Measurements from ENCODE around the gene HSPA4L.

DNA sequence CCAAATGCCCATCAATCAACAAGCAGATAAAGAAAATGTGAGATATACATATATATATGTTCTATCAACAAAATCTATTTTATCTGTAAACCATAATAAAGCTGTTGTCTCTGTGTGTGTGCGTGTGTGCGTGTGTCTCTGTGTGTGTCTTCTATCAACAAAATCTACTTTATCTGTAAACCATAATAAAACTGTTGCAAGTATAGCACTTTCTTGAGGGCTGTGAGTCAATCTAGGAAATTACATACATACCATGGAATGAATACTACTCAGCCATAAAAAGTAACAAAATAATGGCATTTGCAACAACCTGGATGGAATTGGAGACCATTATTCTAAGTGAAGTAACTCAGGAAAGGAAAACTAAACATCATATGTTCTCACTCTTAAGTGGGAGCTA, 86.1 kb downstream of the HSPA4L start:
- TF ChIP-seq MAZ (IDR thresholded peaks at IDR 0.05; ENCODE audit: borderline replicate concordance, low read depth, low read length) (no peak), CTCF (conservative IDR thresholded peaks at IDR 0.05; ENCODE audit: low read depth, low read length) (no peak), NFE2L2 (IDR thresholded peaks at IDR 0.05; ENCODE audit: low read depth, low read length) (no peak), USF2 (IDR thresholded peaks at IDR 0.05; ENCODE audit: low read depth, low read length) (no peak), POLR2A (IDR thresholded peaks at IDR 0.05; ENCODE audit: low read depth, low read length) (no peak), RAD21 (IDR thresholded peaks at IDR 0.05; ENCODE audit: low read length) (no peak), CEBPB (IDR thresholded peaks at IDR 0.05; ENCODE audit: low read depth, low read length) (no peak)
